DND-41 (cell line): ENCODE measurements around the gene NUAK2.

Experiments used
- ATAC-seq: fragments of 200-7000 bp; cut with Tn5 transposase; 3 replicates; pipeline ENCODE4 v1.9.1; 2021; ENCODE audit warnings: low read depth; ENCODE audit not compliant: insufficient read depth
- DNase-seq: peaks from one replicate; pipeline ENCODE4 v3.0.0-alpha.2; 2020
- H2AFZ ChIP-seq: 2 replicates; pipeline ENCODE4 v1.6.0; 2012; ENCODE audit warnings: low read depth, low read length
- H3K27ac ChIP-seq: 2 replicates; pipeline ENCODE4 v1.5.1; 2012; ENCODE audit warnings: low read length, inconsistent platforms
- H3K27me3 ChIP-seq: fragments of 200-600 bp; sonication (generic); 2 replicates; pipeline ENCODE4 v1.6.0; 2012; ENCODE audit warnings: low read length, mild to moderate bottlenecking, inconsistent platforms; ENCODE audit not compliant: insufficient read depth, poor library complexity
- H3K36me3 ChIP-seq: 2 replicates; pipeline ENCODE4 v1.5.1; 2012; ENCODE audit warnings: low read length, inconsistent platforms; ENCODE audit not compliant: insufficient read depth
- H3K4me1 ChIP-seq: 2 replicates; pipeline ENCODE4 v1.5.1; 2012; ENCODE audit warnings: mild to moderate bottlenecking, low read length; ENCODE audit not compliant: insufficient read depth
- H3K4me2 ChIP-seq: 2 replicates; pipeline ENCODE4 v1.6.0; 2012; ENCODE audit warnings: mild to moderate bottlenecking, moderate library complexity, low read length, inconsistent platforms; ENCODE audit not compliant: insufficient read depth
- H3K4me3 ChIP-seq, 2 experiments: fragments of 200-600 bp in 1 of 2; shearing (Covaris generic) in 1 of 2; 2 replicates each; pipeline ENCODE4 v1.5.1; 2012 to 2016; ENCODE audit warnings: inconsistent platforms in 2 of 2, low read length in 2 of 2, mild to moderate bottlenecking in 2 of 2, low read depth in 1 of 2, moderate library complexity in 1 of 2
- H3K79me2 ChIP-seq: 2 replicates; pipeline ENCODE4 v1.6.0; 2012; ENCODE audit warnings: low read length, inconsistent platforms; ENCODE audit not compliant: insufficient read depth
- H3K9ac ChIP-seq: 2 replicates; pipeline ENCODE4 v1.6.0; 2012; ENCODE audit warnings: low read depth, mild to moderate bottlenecking, inconsistent platforms, low read length, moderate library complexity
- H3K9me3 ChIP-seq: 2 replicates; pipeline ENCODE4 v1.5.1; 2012; ENCODE audit warnings: low read length, moderate library complexity, mild to moderate bottlenecking, inconsistent platforms; ENCODE audit not compliant: insufficient read depth, severe bottlenecking
- H4K20me1 ChIP-seq: 2 replicates; pipeline ENCODE4 v1.6.0; 2012; ENCODE audit warnings: low read length; ENCODE audit not compliant: insufficient read depth
- EZH2 ChIP-seq: IDR thresholded peaks from 3 replicates; pipeline ENCODE4 v1.6.1; 2012; ENCODE audit warnings: borderline replicate concordance, low read depth, mild to moderate bottlenecking, moderate library complexity, low read length, inconsistent platforms; ENCODE audit not compliant: severe bottlenecking
- TF ChIP-seq, protein P1 (sequence below): IDR thresholded peaks from 2 replicates; pipeline ENCODE4 v1.5.1; 2012; ENCODE audit warnings: borderline replicate concordance, low read length, moderate library complexity, mild to moderate bottlenecking; ENCODE audit not compliant: poor library complexity, severe bottlenecking; ENCODE audit errors: extremely low read depth

NUAK2 gene

GRCh38 chr1:205266611-205267305 is 54.8 kb downstream of the NUAK2 start:
- Histone ChIP-seq H3K27me3 (peaks cover 13% of the 10 kb centered on the region), H3K4me1 (peaks cover 4% of the 10 kb centered on the region; the same call in 1 of the 2 replicates), H2AFZ (no peak overlapping the region), H3K9me3 (no peaks in the 10 kb centered on the region), H4K20me1 (peaks cover 11% of the 10 kb centered on the region), H3K27ac (no peak overlapping the region), H3K4me2 (no peak overlapping the region), H3K36me3 (no peaks in the 10 kb centered on the region), H3K9ac (no peak overlapping the region), H3K4me3 (no peak overlapping the region), H3K79me2 (no peaks in the 10 kb centered on the region)
- ATAC-seq = no peak
- no peak for TF ChIP-seq EZH2
- TF ChIP-seq, protein P1, sequence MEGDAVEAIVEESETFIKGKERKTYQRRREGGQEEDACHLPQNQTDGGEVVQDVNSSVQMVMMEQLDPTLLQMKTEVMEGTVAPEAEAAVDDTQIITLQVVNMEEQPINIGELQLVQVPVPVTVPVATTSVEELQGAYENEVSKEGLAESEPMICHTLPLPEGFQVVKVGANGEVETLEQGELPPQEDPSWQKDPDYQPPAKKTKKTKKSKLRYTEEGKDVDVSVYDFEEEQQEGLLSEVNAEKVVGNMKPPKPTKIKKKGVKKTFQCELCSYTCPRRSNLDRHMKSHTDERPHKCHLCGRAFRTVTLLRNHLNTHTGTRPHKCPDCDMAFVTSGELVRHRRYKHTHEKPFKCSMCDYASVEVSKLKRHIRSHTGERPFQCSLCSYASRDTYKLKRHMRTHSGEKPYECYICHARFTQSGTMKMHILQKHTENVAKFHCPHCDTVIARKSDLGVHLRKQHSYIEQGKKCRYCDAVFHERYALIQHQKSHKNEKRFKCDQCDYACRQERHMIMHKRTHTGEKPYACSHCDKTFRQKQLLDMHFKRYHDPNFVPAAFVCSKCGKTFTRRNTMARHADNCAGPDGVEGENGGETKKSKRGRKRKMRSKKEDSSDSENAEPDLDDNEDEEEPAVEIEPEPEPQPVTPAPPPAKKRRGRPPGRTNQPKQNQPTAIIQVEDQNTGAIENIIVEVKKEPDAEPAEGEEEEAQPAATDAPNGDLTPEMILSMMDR = no peak
- no peak for DNase-seq

DNA sequence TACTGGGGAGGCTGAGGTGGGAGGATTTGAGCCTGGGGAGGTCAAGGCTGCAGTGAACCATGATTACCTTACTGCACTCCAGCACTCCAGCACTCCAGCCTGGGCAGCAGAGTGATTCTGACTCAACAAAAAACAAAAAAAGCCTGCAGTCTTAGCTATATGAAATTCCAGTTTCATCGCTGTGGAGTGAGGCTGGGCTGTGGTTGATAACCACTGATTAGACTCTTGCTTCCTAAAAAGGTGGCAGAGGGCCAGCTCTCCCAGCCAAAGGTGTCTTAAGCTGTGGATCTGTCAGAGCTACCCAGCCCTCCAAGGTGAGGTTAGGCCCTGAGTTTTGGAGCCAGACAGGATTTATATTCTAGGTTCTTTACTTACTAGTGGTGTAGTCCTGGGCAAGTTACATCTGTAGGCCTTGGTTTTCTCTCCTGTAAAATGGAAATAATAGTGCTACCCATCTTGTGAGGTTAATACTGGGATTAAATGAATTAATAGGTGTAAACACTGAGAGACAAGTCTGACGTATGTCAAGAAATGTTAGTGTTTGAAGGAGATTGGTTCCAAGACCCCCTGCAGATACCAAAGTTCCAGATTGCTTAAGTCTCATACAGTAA is 57.9 kb downstream of the NUAK2 start:
- ATAC-seq = no peak
- Histone ChIP-seq H3K9me3 (no peaks in the 10 kb centered on the region), H3K9ac (no peak overlapping the region), H3K27ac (no peak overlapping the region), H4K20me1 (peaks cover 16% of the 10 kb centered on the region), H3K4me2 (no peak overlapping the region), H2AFZ (no peak overlapping the region), H3K4me1 (peaks cover 4% of the 10 kb centered on the region; the same call in 1 of the 2 replicates), H3K27me3 (peaks cover 15% of the 10 kb centered on the region), H3K4me3 (no peak overlapping the region), H3K79me2 (no peaks in the 10 kb centered on the region), H3K36me3 (no peaks in the 10 kb centered on the region)
- TF ChIP-seq EZH2 = no peak
- DNase-seq = no peak

DNA sequence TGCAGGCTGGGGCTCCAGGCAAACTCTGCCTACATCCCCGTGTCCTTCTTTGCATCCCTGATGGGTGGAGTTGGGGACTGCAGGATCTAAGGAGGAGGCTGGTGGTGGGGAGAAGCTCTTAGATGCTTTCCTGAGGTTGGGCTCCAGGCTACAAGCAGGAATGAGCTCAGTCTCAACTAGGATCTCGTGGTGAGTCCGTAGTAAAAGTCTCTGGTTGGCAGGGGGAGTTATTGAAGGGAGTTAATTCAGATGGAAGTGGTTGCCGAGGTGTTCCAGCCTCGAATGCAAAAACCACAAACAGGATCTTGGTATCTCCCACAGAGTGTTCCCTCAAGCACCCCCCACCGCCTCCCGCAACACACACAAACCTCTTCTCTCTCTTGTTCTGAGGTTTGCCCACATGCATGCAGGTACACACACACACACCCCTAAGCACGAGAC is 58.8 kb downstream of the NUAK2 start:
- no peak overlapping the region for H3K4me2 ChIP-seq
- H3K4me3 ChIP-seq = no peak overlapping the region
- DNase-seq (no peak), ATAC-seq (no peak; the same call in 2 of the 3 replicates)
- H3K27ac ChIP-seq = no peak overlapping the region
- H2AFZ ChIP-seq = no peak overlapping the region
- H4K20me1 ChIP-seq = peaks cover 12% of the 10 kb centered on the region
- peaks cover 4% of the 10 kb centered on the region; the same call in 1 of the 2 replicates for H3K4me1 ChIP-seq
- no peaks in the 10 kb centered on the region for H3K9me3 ChIP-seq
- H3K9ac ChIP-seq = no peak overlapping the region
- no peak for TF ChIP-seq EZH2
- TF ChIP-seq, protein P1 = no peak
- H3K36me3 ChIP-seq = no peaks in the 10 kb centered on the region
- no peaks in the 10 kb centered on the region for H3K79me2 ChIP-seq
- H3K27me3 ChIP-seq = peaks cover 15% of the 10 kb centered on the region
